Type B pancreatic cell (in vitro differentiated cells): ENCODE data around the gene CYP46A1. TPM values are rescaled to one million over a fixed set of nuclear protein-coding genes. Genes with fewer than 3 reads are reported as not detected.

Experiments
- DNase-seq: peaks from one replicate; pipeline ENCODE4 v3.0.0; 2021; ENCODE audit warnings: mixed read lengths; ENCODE audit not compliant: unreplicated experiment; ENCODE audit errors: extremely low spot score
- H3K27ac Mint-ChIP-seq: 2 replicates; pipeline ENCODE4 v1.8.0; 2021; ENCODE audit warnings: mild to moderate bottlenecking, mixed read lengths
- H3K27me3 Mint-ChIP-seq: 2 replicates; pipeline ENCODE4 v1.8.0; 2021; ENCODE audit warnings: mixed read lengths
- H3K36me3 Mint-ChIP-seq: 2 replicates; pipeline ENCODE4 v1.8.0; 2021; ENCODE audit warnings: mixed read lengths
- H3K4me1 Mint-ChIP-seq: one replicate; pipeline ENCODE4 v1.8.0; 2021; ENCODE audit warnings: mixed read lengths; ENCODE audit not compliant: unreplicated experiment
- H3K4me3 Mint-ChIP-seq: 2 replicates; pipeline ENCODE4 v1.8.0; 2021; ENCODE audit warnings: mild to moderate bottlenecking, mixed read lengths
- H3K9me3 Mint-ChIP-seq: 2 replicates; pipeline ENCODE4 v1.8.0; 2021; ENCODE audit warnings: mixed read lengths
- total RNA-seq: library from RNA; stranded (reverse); gene quantifications from 2 replicates; pipeline ENCODE4 v1.2.1, GENCODE V29; 2021; ENCODE audit warnings: low replicate concordance
- TF ChIP-seq, protein P1 (sequence below): fragments of 200-600 bp; sonication (generic); conservative IDR thresholded peaks from 2 replicates; pipeline ENCODE4 v1.5.0; 2021; ENCODE audit warnings: antibody characterized with exemption, mild to moderate bottlenecking

Gene CYP46A1
- total RNA-seq, 1 donor from 2014 or later = 4.7 TPM

- Mint-ChIP-seq H3K4me3 (no peak overlapping the region), H3K9me3 (peaks cover 12% of the 10 kb centered on the region), H3K27me3 (peaks cover 5% of the 10 kb centered on the region), H3K27ac (no peak overlapping the region), H3K4me1 (no peaks in the 10 kb centered on the region), H3K36me3 (no peaks in the 10 kb centered on the region)
- DNase-seq = peak; percentile 54
- TF ChIP-seq, protein P1, sequence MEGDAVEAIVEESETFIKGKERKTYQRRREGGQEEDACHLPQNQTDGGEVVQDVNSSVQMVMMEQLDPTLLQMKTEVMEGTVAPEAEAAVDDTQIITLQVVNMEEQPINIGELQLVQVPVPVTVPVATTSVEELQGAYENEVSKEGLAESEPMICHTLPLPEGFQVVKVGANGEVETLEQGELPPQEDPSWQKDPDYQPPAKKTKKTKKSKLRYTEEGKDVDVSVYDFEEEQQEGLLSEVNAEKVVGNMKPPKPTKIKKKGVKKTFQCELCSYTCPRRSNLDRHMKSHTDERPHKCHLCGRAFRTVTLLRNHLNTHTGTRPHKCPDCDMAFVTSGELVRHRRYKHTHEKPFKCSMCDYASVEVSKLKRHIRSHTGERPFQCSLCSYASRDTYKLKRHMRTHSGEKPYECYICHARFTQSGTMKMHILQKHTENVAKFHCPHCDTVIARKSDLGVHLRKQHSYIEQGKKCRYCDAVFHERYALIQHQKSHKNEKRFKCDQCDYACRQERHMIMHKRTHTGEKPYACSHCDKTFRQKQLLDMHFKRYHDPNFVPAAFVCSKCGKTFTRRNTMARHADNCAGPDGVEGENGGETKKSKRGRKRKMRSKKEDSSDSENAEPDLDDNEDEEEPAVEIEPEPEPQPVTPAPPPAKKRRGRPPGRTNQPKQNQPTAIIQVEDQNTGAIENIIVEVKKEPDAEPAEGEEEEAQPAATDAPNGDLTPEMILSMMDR = no peak
Observed at GRCh38 chr14:99715266-99716000, 31.3 kb downstream of the CYP46A1 start.

DNA sequence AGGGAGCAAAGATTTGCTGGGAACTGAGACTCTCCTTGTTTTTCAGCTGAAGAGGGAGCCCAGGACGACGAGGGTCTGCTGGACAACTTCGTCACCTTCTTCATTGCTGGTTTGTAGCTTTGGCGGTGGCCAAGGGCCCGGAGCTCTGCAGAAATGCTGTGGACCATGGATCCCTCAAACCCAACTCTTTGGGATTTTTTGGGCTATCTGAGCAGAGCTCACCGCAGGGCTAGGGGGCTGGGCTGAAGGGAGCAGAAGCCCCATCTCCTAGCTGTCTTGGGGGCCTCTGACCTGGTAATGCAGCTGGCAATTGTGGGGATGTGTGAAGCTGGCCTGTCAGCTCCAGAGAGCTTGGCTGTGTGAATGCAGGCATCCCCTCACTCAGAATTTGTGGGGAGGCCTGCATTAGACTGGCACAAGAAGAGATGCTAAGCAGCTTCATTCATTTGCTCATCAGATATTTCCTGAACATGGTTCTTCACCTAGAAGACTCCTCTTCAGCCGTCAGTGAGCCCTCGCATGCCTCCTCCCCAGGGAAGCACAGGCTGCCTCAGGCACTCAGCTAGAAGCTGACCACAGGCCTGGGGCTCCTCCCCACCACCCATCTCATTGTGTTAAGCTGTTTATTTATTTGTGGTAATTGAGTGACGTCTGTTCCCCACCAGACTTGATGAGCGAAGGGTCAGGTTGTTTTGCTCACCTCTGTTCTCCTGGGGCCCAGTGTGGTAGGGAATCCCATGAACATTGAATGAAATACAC lies 32.2 kb downstream of the CYP46A1 start:
- Mint-ChIP-seq H3K4me1 (no peaks in the 10 kb centered on the region), H3K9me3 (peaks cover 12% of the 10 kb centered on the region), H3K27me3 (peaks cover 5% of the 10 kb centered on the region), H3K27ac (no peak overlapping the region), H3K36me3 (no peaks in the 10 kb centered on the region), H3K4me3 (no peak overlapping the region)
- TF ChIP-seq, protein P1 = no peak
- peak; percentile 55 for DNase-seq

DNA sequence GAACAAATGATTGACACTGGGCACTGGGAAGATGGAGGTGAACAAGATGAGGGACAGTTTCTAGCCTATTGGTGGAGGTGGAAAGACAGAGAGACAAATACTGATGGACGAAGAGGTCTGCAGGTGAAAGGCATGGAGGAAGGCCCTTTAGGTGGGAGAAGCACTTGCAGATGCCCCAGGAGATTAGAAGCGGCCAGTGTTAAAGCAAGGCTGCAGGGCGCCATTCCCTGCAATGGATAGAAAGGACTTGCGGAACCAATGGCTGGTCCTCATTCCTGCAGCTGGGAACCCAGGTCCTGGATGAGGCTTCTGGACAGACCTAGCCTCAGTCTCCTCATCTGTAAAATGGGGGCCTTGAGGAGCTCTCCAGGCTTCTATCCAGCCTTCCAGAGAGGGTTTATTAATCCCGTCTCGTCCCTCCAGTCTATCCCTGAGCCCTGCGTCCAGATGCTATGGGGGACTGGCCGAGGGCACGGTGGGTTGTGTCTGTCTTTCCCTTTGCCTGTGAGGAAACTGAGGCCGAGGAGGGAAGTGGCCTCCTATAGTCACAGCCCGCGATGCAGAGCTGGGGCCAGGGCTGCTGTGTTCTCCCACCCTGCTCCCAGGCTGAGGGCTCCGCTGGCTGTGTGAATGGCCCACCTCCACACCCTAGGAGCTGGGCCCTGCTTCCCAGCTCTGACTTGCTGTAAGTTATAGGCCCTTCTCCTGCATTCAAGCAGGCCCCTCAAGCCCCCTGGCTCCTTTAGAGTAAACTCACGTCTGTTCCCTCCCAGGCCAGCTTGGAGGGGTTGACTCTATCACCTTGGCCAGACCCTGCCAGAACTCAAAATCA lies 33.0 kb downstream of the CYP46A1 start:
- peak; percentile 48 for DNase-seq
- Mint-ChIP-seq H3K36me3 (no peaks in the 10 kb centered on the region), H3K4me3 (no peak overlapping the region), H3K27ac (no peak overlapping the region), H3K4me1 (no peaks in the 10 kb centered on the region), H3K9me3 (peaks cover 8% of the 10 kb centered on the region), H3K27me3 (peaks cover 5% of the 10 kb centered on the region)
- TF ChIP-seq, protein P1 = no peak

GRCh38 chr14:99717682-99718013 lies 33.5 kb downstream of the CYP46A1 start:
- TF ChIP-seq, protein P1 = no peak

DNA sequence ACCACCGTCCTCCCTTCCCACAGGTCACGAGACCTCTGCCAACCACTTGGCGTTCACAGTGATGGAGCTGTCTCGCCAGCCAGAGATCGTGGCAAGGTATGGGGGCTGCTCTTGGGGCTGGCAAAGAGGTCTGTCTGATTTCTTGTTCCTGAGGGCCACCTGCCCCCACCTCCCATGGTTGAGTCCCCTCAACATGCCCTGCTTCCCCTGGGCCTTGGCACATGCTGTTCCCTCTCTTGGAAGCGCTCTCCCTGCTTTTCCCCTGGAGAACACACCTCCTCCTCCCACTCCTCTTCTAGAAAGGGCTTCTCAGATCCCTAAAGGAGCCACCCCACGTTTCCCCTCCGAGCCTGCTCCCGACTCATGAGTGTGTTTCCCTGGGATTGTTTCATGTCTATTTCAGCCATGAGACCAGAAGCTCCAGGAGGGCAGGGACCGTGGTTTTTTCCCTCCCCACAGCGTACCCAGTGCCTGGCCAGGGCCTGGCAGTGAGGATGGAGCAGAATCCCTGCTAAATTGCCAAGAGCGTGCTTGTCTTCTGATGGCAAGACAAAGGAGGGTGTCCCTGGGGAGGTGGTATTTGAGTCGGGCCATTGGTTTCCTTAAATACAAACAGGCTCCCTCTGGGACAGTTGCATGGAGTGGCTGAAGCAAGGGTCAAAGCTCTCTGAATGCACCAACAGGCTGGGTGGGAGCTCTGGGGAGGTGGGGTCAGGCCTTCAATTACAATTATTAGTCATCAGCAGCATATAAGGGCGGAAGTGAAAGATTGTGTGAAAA lies 34.1 kb downstream of the CYP46A1 start:
- Mint-ChIP-seq H3K4me3 (no peak overlapping the region), H3K9me3 (no peaks in the 10 kb centered on the region), H3K4me1 (no peaks in the 10 kb centered on the region), H3K27ac (no peak overlapping the region), H3K27me3 (peaks cover 5% of the 10 kb centered on the region), H3K36me3 (no peaks in the 10 kb centered on the region)
- DNase-seq = peak; percentile 52
- TF ChIP-seq, protein P1 = no peak

More at GRCh38 chr14:99717682-99718013, 33.5 kb downstream of the CYP46A1 start:
- Mint-ChIP-seq H3K9me3 (peaks cover 2% of the 10 kb centered on the region), H3K36me3 (no peaks in the 10 kb centered on the region), H3K4me3 (no peak overlapping the region), H3K4me1 (no peaks in the 10 kb centered on the region), H3K27ac (no peak overlapping the region), H3K27me3 (peaks cover 5% of the 10 kb centered on the region)
- peak; percentile 37 for DNase-seq
